Activated naive CD4-positive, alpha-beta T cell (primary cell): ENCODE measurements around the gene ANLN.

Source experiments
- DNase-seq, 4 experiments: peaks; one replicate each; lab custom pipeline; 2025; lab: John Stamatoyannopoulos, UW

The ANLN gene

GRCh38 chr7:36389371-36390198 is at the start of gene ANLN:
Gene ANLN, plus strand, starts transcription at chr7:36389862. Its CDS starts 165 bp downstream, at chr7:36390027.
- peak; percentile 41 to 78 (median 60) for DNase-seq

- DNase-seq = no peak
These were observed 46.1 kb upstream of the ANLN start for GRCh38 chr7:36343548-36343947.

GRCh38 chr7:36344622-36345021 is 45.0 kb upstream of the ANLN start:
- no peak for DNase-seq

DNA sequence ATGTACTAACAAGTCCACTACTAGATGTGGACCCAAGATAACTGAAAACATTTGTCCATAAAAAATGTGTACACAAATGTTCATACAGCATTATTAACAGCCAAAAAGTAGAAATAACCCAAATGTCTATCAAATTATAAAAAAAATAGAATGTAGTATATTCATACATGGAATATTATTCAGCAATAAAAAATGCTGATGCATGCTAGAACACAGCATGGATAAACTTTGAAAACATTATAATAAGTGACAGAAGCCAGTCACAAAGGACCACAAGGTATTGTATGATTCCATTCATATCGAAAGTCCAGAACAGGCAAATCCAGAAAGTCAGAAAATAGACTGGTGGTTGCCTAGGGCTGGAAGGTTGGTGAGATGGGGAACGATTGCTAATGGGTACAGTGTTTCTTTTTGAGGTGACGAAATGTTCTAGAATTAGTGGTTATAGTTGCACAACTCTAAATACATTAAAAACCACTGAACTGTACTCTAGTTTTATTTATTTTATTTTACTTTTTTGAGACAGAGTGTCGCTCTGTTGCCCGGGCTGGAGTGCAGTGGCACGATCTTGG is 43.3 kb upstream of the ANLN start:
- no peak for DNase-seq

DNA sequence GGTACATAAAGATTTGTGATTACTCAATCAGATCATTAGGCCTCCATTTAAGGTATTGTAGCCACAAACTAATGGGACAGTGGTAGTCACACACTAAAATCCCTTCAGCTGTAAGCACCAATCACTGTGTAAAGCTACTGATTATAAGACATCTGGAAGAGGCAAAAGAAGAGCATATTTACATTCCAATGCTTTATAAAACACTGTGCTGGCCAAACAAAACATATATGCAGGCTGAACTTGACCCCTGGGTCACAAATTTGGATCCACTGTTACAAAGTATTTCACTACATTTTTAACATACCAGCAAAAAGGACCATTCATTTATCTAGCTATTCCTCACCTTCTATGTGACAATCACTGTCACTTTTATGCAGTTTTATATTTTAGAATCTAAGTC is 41.4 kb upstream of the ANLN start:
- DNase-seq = no peak

DNA sequence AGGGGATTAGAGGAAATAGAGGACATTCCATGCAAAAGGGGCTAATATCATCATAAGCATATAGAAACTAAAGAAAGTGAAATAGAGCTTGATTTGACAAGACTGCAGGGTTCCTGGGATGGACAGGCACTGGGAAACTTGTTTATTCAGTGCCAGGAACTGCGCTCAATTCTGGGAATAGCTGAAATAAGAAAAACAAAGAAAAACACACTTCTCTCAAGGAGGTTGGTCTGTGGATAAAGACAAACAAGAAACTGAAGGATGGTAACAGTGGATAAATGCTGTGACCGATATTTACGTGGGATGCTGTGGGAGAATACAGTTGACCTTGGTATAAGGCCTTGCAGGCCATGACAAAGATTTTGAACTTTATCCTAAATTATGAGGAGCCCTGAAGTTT is 40.9 kb upstream of the ANLN start:
- DNase-seq = no peak

DNA sequence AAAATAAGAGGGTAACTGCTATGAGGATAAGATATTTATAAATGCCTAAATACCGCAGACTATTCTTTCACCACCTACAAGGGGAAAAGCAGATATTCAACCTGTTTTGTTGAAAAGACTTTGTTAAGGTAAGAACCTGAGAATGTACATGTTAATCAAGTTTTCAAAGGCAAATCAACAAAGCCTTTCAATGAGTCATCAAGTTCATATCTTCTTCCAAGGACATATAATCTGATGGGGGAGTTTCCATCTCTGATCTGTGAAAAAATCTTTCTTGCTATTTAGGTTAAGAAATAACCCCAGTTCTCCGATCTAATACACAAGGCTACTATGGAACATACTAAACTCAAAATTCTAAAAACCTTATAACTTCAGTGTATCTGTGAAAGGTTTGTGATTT is 40.0 kb upstream of the ANLN start:
- DNase-seq = no peak

- no peak for DNase-seq
These were observed 34.2 kb upstream of the ANLN start for GRCh38 chr7:36355490-36355889.

DNA sequence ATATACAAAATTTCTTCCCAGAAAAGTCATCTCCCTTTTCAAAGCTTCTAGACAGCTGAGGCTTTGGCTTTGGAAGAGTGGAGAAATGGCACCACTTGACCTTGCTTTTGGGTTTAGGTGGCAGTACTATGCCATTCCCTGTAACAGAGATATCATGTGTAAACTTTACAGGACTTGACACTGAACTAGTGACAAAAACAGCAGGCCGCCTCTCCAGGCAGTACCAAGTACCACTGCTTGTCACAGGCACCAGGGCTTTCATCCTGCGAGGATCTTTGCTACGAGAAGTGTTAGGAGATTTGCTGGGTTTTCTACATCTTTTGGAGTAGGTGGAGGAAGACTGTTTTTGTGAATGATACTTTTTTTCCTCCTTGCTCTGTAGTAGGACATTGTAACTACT is 32.6 kb upstream of the ANLN start:
- DNase-seq = no peak

DNA sequence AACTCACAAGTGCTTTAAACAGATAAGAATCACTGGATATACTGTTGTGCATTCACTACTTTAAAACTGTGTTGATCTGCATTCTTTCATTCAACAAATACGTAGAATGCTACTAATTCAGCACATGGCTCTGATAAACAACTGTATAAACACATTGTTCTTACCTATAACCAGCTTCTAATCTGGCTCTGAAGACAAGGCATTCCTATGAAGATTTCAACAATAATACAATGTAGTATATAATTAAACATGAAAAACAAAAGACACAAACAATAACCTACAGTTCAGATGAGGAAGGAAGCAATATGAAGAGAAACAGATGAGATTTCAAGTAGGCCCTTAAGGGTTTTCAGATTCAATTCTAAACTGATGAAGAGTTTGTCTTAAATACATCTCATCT is 31.1 kb upstream of the ANLN start:
- DNase-seq = no peak

- no peak for DNase-seq
These were observed 29.4 kb upstream of the ANLN start for GRCh38 chr7:36360244-36360643.

GRCh38 chr7:36361227-36361626 is 28.4 kb upstream of the ANLN start:
- no peak for DNase-seq

DNA sequence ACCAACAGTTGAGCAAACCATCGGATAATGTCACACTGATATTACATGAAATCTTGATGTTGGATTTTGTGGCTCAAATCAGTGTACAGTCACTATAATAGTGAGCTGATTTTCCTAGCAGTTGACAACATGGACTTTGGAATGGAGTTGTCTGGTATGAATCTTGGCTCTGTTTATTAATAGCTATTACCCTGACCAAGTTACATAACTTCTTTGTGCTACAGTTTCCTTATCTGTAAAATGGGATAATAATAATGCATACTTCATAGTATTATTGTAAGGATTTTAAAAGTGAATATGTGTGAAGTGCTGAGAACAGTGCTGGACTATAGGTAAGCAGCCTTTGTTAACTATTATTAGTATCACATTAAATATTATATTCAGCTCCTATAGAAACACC is 26.1 kb upstream of the ANLN start:
- no peak for DNase-seq

GRCh38 chr7:36366005-36366717 is 23.5 kb upstream of the ANLN start:
- DNase-seq = no peak

- peak; percentile 78 to 88 (median 82) for DNase-seq
These were observed 22.7 kb upstream of the ANLN start for GRCh38 chr7:36366718-36367560.

GRCh38 chr7:36367561-36368077 is 22.0 kb upstream of the ANLN start:
- DNase-seq = no peak

DNA sequence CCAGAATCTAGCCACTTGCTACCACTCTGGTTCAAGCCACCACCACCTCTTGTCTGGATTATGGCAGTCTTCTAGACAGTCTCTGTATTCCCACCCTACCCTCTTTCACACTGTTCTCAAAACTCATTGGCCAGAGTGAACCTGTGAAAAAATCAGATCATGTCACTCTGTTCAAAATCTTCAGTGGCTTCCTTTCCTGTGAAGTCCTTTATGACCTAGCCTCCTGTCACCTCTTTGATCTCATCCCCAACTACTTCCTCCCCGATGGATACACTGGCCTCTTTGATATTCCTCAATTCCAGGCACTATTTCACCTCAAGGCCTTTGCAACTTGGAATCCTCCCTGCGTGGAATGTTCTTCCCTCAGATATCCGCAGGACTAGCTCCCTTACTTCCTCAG is 21.2 kb upstream of the ANLN start:
- DNase-seq = no peak

- DNase-seq = no peak
These were observed 20.5 kb upstream of the ANLN start for GRCh38 chr7:36369171-36369570.

GRCh38 chr7:36370046-36370445 is 19.6 kb upstream of the ANLN start:
- DNase-seq = no peak

- DNase-seq = no peak
These were observed 17.5 kb upstream of the ANLN start for GRCh38 chr7:36372156-36372555.

GRCh38 chr7:36378555-36378954 is 11.1 kb upstream of the ANLN start:
- DNase-seq = peak in 1 of 4 experiments; percentile 4
